A204.1 (cell line): ENCODE data around the gene DCHS2.

Experiments used
- FAIRE-seq: peaks from 2 replicates; lab custom pipeline; 2012; peaks lifted over from hg19 to GRCh38; lab: Jason Lieb, UNC

Gene DCHS2

DNA sequence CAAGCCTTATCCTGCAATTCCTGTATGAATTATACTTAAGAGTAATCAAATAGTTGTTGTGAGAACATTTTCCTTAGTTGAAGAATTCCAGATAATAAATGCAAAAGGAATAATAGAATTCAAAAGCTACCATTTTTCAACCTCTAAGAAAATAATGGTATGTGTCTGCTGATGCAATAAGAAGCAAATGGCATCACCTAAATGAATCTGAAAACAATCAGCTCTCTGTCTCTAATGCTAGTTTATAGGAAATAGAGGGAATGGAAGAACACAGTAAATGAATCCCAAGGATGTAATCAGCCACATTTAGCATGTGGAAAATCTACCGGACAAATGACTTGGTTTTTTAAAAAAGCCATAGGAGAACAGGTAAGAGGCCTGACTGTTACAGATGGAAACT is 115.1 kb downstream of the DCHS2 start:
- FAIRE-seq, result no peak

DNA sequence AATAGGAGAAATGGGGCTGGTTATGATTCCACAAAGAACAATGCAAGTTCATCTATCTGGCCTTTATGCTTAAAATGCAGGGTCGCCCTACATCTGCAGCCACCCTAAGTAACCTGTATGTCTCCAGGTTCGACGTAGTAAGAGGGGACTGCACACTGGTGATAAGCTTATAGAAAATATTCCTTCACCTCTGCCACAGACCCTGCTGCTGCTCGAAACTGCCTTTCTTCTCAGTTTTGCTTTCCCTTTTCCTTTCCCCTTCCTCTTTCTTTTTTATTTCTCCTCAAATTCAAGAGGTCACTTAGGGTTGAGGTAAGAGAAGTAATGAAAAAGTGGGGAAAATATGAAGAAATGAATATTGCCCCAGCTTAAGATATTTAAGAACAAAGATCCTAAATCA is 123.5 kb downstream of the DCHS2 start:
- FAIRE-seq, result no peak

DNA sequence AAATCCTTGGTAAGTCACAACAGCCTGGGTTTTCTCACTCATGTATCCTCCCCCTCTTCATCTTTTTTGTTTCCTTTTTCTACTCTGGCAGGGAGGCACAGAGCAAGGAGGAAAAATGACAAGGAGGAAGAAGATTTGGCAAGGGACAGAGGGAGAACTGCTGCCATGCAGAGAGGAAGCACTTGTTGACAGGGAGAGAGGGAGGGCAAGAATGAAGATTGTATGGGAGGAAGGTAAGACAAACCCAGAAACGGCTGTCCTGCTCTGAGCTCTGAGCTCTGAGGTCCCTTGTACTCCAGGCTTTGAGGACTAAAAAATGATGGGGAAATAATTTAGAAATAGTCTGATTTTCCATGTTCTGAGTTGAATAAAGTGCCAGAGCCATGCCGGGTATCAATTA is 123.9 kb downstream of the DCHS2 start:
- no peak for FAIRE-seq

DNA sequence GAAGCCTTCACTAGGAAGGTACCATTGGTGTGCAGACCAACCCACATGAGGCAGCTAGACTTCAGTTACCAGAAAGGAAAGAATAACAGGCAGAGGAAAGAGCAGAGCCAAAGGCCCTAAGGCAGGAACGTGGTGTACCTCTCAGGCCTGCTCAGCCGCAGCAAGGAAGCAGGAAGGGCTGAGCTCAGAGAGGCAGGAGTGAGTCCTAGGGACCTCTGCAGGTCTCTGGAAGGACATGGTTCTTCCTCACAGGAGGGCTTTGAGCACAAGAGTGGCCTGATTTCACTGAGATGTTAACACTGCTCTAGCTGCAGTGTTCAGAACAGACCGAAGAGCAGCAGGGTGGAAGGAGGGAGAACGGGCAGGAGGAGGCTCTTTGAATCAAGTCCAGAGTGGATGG is 124.6 kb downstream of the DCHS2 start:
- FAIRE-seq, result no peak

DNA sequence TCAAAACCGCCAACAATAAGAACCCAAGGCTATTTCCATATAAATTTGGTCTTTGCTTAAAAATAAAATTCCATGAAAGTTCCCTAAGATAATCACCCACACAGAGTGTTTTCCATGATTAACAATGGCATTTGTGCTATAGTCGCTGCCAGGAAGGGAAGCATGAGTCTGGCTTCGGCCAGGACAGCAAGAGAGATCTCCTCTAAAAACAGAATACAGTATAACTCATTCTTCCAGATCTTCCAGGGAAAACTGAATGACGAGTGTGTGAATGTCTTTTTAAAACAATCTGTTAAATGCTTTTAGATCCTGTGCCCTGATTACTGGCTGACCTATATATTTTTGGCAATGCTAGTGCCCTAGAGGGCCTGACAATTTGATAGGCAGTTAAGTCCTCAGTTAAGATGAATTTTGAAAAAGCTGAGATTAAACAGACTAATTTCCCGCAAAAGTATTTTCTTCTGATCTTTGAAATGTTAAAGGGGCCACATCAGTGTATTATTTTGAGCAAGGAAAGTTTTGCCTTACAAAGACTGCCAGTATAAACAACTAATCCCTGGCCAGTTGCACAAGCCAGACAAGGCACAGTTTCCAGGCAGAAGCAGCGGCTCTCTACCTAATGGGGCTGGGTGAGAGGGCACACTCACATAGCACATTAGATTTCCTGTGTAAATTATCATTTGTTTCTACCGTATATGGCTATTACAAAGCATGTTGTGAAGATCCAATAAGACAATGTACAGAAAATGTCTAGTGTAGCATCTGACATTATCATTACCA is 127.3 kb downstream of the DCHS2 start:
- FAIRE-seq, result no peak

DNA sequence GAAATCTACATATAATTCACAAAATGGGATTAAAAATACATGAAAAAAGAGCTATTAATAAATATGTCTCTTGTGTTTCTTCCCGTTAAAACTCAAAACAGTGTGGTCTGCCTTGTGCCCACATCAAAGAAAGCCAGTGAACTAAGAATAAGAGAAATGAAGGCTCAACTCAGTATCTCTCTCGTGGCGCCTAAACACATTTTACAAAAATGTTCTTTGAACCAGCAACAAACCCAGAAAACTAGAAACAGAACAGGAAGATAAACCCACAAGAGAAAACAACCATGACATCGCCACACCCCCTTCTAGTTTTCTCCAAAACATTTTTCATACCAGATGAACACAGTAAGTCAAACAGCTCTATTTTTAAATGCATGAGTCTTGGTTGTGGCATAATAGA is 130.1 kb downstream of the DCHS2 start:
- FAIRE-seq, result no peak

DNA sequence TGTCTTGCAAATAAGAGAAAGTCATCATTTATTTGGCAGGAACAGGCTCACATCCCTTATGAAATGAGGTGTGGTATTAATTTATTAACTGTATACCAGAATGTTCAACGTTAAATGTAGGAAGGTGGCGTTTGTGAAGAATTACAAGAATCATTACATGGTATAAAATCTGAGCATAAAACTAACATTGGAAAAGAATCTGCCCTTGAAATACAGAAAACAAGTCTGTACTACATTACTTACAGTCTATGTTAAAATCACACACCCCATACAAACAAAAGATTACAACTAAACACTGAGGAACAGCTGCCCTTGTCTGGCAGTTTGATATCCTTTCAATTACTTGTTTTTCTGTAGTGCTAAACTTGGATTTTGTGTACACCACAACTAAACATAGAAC is 131.1 kb downstream of the DCHS2 start:
- no peak for FAIRE-seq

DNA sequence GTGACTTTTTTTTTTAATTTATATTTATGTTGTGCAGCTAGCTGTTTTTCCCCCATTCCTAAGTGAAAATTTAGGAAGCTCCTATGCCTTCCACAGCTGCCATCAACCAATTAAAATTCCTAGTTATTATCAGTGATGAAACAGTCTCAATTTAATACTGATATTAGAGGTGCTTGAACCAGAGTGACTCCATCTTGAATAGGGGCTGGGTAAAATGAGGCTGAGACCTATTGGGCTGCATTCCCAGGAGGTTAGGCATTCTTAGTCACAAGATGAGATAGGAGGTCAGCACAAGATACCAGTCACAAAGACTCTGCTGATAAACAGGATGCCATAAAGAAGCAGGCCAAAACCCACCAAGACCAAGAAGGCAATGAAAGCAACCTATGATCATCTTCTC is 136.7 kb downstream of the DCHS2 start:
- no peak for FAIRE-seq

DNA sequence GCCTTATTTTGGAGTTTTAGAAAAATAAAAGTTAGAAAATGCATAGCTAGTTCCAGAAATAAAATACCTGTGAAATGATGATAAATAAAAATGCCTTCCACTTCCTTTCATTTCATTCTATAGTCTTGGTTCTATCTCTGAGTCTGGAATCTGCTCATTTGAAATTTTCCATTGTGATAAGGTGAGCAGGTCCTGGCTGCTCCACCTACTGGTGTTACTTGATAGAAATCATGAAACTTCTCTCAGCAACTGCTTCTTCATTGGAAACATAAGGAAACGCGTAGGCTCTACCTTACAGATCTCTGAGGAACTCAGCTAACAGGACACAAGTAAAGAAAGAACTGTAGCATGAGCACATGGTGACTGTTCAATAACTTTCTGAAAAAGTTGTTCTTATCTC is 141.8 kb downstream of the DCHS2 start:
- FAIRE-seq, result no peak

DNA sequence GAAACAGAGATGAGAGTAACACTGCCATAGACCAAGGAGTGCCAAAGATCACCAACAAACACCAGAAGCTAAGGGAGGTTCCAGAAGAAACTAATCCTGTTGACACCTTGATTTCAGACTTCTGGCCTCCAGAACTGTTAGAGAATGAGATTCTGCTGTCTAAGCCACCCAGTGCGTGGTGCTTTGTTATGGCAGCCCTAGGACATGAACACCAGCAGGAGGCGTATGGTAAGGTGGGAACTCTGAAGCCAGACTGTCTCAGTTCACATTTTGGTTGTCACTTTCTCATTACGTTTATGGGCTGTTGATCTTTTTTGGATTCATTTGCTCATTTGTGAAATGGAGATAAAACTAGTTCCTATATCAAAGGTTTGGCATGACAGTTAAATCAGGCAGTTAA is 142.9 kb downstream of the DCHS2 start:
- no peak for FAIRE-seq

DNA sequence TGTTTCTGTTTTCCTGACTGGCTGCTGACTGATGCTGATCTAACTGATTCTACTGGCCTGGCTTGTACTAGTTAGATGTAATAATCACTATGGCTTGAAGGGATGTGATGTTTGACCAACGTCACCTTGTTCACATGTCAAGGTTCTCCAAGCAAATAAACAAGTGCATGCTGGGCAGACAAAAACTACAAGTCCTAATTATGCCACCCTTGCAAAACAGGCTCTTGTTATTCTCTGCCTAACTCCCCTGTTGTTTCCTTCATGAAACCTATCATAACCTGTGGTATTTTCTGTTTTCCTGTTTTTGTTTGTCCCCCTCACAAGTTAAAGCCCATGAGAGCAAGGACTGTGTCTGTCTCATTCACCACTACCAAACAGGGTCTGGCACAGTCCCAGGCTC is 146.2 kb downstream of the DCHS2 start:
- FAIRE-seq, result no peak

DNA sequence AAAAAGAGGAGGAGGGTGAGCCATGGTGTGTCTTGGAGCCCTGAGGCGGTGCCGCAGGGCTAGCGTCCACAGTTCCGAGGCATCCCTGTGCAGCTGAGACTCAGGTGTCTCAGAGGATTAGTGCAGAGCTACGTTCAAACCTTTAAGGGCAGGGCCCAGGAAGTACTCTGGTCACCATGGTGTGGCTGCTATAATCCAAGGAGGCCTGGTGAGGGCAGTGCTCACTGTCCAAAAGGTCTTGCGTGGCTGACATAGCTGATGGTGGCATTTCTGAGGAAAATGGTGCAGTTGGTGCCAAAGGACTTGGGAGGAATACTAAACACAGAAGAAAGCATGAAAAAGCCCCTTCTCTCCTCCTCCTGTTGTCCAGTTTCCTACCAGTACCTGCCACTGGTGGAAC is 146.9 kb downstream of the DCHS2 start:
- FAIRE-seq, result no peak

DNA sequence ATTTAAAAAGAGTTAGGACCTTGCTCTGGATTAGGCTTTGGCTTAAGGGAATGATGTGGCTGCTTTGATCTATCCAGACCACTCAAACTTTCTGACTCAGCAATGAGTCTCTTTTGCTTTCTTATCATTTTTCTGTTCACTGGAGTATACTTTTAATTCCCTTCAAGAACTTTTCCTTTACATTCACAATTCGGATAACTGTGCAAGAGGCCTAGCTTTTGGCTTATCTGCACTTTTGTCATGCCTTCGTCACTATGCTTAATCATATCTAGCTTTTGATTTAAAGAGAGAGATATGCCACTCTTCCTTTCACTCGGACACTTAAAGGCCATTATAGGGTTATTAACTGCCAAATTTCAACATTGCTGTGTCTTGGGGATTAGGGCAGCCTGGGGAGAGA is 147.9 kb downstream of the DCHS2 start:
- FAIRE-seq, result no peak

DNA sequence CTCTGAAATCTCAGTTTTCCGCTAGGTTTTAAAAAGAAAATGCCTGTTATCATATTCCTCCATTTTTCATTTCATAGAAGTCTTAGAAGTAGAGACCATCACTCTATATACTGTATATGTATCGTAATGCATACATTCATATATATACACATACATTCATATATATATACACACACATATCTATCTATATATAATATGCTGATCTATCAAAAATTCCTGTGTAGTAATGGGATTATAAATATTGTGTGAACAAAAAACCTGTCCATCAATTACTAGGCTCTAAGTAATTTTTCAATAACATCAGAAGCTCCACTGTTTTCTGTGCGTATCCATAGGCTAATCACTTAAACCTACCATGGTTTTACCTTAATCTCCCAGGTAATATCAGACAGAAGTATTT is 150.2 kb downstream of the DCHS2 start:
- FAIRE-seq, result no peak

DNA sequence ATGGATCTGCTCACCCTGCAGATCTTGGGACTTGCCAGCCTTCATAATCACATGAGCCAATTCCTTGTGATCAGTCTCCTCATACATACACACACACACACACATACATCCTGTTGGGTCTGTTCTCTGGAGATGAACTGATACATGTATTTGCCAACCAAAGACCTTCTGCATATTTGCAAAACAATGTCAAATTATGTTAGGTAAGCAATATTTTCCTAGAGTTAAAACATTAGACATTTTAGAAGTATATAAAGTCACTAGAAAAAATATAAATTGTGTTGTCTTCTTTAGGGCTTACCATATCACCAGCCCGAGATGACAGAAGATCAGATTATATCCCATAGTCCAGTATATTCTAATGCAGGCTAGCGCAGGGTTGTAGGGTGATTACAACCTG is 156.0 kb downstream of the DCHS2 start:
- no peak for FAIRE-seq

DNA sequence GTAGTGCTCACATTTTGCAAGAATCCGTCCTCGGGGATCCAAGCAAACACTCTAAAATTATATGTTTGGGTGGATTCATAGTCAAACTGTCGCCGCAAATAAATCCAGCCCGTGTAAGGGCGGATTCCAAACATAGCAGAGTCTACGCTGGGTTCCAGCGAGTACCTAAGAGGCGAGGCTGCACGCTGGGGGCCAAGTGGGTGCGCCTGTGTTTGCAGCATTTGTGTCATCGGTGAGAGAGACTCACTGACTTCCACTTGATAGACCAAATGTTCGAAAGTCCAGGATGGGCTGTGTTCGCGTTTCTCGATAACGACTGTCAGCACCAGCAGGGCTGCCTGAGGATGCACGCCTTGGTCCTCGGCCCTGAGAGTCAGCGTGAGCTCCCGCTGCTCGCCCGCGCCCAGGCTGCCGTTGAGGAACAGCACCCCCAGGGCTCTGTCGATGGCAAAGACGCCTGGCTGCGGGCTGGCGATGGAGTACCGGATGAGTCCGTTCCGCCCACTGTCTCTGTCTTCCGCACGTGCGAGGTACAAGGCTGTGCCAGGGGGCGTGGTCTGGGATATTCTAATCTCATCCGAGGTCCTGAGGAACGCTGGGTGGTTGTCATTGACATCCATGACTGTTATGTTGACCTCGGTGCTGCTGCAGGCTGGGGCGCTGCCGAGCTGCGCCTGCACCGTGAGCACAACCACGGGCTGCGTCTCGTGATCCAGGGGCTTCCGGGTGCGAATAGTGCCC is 158.7 kb downstream of the DCHS2 start:
- no peak for FAIRE-seq

DNA sequence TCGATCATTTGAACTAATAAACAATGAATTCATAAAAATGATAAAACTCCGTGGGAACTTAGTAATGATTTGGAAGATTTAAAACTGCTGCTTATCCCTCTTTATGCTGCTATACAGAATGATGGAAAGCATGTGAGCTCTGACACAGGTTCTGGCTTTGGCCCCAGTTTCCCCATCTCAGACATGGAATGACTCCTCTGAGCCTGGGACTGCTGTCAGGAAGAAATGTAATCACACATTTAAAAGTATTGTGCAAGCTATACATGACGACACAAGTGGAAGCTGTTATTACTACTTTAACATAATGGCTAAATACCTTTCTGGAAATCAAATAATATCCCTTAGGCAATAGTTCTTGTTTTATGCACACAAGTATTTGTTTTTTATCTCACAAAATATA is 161.7 kb downstream of the DCHS2 start:
- FAIRE-seq, result no peak

DNA sequence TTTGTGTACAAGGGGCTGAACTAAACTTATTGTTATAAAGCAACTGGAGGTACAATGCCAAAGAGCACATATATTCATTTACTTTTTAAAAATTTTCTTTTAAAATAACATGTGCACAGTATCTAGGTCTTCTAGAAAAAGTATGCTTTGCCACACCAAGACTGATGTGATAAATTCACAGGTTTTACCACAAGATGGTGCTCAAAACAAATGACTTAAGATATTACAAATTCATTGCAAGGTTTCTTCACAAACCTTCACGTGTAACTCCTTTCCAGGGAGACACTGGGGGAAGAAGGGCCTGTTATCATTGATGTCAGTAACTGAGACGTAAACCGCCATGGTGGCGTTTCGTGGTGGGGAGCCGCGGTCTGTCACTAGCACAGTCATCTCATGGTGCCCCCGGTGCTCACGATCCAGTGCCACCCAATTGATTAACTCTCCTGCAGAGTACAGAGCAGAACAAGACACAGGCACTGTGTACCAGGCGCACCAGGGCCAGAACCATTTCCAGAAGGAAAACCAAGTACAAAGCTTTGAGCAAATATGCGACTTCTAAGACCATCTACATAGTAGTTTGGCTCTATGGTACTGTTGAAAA is 162.2 kb downstream of the DCHS2 start:
- FAIRE-seq, result peak; percentile 82

DNA sequence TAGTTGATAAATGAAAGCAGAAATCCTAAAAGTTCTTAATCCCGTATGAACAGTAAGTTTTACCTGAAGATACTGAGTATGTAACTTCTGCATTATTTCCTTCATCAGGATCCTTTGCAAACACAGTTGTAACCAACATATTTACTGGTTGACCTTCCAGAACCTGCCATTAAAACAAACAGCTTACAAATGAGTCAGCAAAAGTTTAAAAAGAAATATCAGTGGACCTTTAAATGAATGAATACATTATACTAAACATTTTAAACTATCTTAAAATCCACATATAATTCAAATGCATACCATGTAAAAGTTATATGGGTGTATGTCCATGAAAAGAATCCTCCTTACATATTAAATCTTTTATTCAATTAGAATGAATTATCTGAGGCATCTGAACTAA is 163.6 kb downstream of the DCHS2 start:
- no peak for FAIRE-seq

DNA sequence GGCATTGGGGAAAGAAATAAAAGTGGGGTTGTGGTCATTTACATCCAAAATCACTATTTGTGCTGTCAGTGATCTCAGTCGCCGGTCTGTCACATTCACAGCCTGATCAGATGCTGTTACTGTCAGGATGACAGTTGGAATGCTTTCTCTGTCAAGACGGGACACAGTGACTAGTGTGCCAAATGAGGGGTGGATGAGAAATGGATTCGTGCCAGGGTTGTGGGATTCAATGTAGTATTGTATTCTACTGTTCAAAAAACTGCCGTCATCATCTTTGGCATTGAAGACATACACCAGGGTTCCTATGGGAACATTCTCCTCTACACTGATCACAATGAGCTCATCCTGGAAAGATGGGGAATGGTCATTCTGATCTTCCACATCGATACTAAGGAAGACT is 171.1 kb downstream of the DCHS2 start:
- no peak for FAIRE-seq

DNA sequence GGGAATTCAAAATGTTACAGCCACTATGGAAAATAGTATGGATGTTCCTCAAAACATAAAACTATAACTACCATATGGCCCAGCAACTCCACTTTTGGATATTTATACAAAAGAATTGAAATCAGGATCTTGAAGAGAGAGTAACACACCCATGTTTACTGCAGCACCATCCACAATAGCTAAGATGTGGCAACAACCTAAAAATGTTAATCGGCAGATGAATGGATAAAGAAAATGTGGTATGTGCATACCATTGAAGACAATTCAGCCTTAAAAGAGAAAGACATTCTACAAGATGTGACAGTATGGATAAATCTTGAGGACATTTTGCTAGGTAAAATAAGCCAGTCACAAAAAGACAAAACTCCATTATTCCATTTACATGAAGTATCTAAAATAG is 171.9 kb downstream of the DCHS2 start:
- no peak for FAIRE-seq

DNA sequence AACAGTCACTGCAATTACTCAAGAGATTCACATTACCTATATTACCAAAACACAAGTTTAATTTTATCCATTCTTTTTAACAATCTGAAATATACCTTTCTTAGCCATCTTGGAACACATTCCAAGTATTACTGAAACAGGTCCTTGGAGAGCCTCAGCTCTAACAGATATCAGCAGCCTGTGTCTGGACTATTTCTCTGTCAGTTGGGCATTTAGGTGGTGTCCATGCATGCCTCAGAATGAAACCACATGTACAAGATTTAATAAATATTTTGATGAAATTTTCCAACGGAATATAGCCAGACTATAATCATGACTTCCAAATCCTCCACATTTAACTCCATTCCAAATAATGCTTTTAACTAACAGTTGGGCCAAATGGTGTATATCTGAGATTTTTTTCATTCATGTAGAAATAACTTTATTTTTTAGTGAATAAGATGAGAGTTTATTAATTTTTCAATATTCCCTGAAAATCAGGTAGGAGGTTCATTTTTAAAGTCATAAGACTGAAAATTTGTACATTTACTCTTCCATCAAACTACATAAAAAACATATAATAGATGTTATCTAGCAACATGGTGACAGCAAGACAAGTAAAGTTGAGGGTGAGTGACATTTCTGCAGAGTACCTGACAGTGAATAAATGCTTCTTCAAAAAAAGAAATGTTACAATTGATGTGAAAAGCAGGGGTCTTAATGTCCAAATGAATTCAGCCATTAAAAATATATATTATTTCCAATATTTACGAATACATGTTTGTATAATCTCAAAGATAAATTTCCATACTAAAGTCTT is 174.2 kb downstream of the DCHS2 start:
- FAIRE-seq, result no peak

DNA sequence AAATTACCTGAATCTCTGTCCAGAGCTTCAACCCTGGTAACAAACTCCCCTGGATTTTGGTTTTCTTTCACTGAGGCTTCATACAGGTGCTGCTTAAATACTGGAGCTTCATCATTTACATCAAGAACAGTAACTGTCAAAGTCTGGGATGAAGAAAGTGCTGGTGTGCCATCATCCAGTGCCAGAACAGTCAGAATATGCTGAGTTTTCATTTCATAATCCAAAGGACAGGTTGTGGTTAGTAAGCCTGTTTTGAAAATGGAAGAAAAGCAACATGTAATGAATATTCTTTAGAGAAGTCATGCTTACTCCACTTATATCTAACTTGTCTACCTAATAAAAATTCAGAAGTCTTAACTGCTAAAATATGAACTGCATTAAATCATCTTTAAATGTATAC is 175.9 kb downstream of the DCHS2 start:
- no peak for FAIRE-seq
